Measurements from ENCODE around the gene INPP5A. TPM values are rescaled to one million over a fixed set of nuclear protein-coding genes. Genes with fewer than 3 reads are reported as not detected.
"Not testable (repeated sequence)": the region's sequence is repeated elsewhere in the genome, so short reads cannot be mapped to it uniquely, and the experiment has no call there.

The INPP5A gene
- polyA plus RNA-seq, 1 donor: 51.2 TPM

GRCh38 chr10:132595021-132595420 is 57.4 kb downstream of the INPP5A start:
- no peak for DNase-seq (ENCODE audit: low read depth)

- DNase-seq (ENCODE audit: low read depth): no peak
Measured at GRCh38 chr10:132595854-132596253, 58.3 kb downstream of the INPP5A start.

GRCh38 chr10:132596742-132597279 is 59.2 kb downstream of the INPP5A start:
- DNase-seq (ENCODE audit: low read depth): no peak

- DNase-seq (ENCODE audit: low read depth): no peak
Measured at GRCh38 chr10:132597654-132598053, 60.1 kb downstream of the INPP5A start.

GRCh38 chr10:132599023-132599618 is 61.5 kb downstream of the INPP5A start:
- DNase-seq (ENCODE audit: low read depth): not testable (repeated sequence)

- DNase-seq (ENCODE audit: low read depth): no peak
Measured at GRCh38 chr10:132599732-132600131, 62.1 kb downstream of the INPP5A start.

- DNase-seq (ENCODE audit: low read depth): no peak
Measured at GRCh38 chr10:132600416-132600815, 62.8 kb downstream of the INPP5A start.

- no peak for DNase-seq (ENCODE audit: low read depth)
Measured at GRCh38 chr10:132601567-132601966, 64.0 kb downstream of the INPP5A start.

GRCh38 chr10:132602614-132603013 is 65.0 kb downstream of the INPP5A start:
- DNase-seq (ENCODE audit: low read depth): no peak

- DNase-seq (ENCODE audit: low read depth): no peak
Measured at GRCh38 chr10:132603851-132604533, 66.4 kb downstream of the INPP5A start.

GRCh38 chr10:132604686-132605085 is 67.1 kb downstream of the INPP5A start:
- no peak for DNase-seq (ENCODE audit: low read depth)

- no peak for DNase-seq (ENCODE audit: low read depth)
Measured at GRCh38 chr10:132605390-132605789, 67.8 kb downstream of the INPP5A start.

- DNase-seq (ENCODE audit: low read depth): no peak
Measured at GRCh38 chr10:132606031-132606491, 68.5 kb downstream of the INPP5A start.

GRCh38 chr10:132606536-132607316 is 69.1 kb downstream of the INPP5A start:
- DNase-seq (ENCODE audit: low read depth): no peak

- DNase-seq (ENCODE audit: low read depth): no peak
Measured at GRCh38 chr10:132607491-132607890, 69.9 kb downstream of the INPP5A start.

- DNase-seq (ENCODE audit: low read depth): no peak
Measured at GRCh38 chr10:132607961-132608495, 70.4 kb downstream of the INPP5A start.

GRCh38 chr10:132608511-132609195 is 71.1 kb downstream of the INPP5A start:
- DNase-seq (ENCODE audit: low read depth): no peak

GRCh38 chr10:132609211-132609610 is 71.6 kb downstream of the INPP5A start:
- no peak for DNase-seq (ENCODE audit: low read depth)

- DNase-seq (ENCODE audit: low read depth): no peak
Measured at GRCh38 chr10:132610071-132610701, 72.6 kb downstream of the INPP5A start.

- DNase-seq (ENCODE audit: low read depth): no peak
Measured at GRCh38 chr10:132611026-132611910, 73.7 kb downstream of the INPP5A start.
